SK-N-SH (cell line): ENCODE results near the gene SCYGR1. TPM values are rescaled to one million over a fixed set of nuclear protein-coding genes. Genes with fewer than 3 reads are reported as not detected.

ENCODE experiments used
- CTCF ChIA-PET: fragments of 300-600, 350-600 bp; formaldehyde crosslinking; extraction: SDS; loops from one replicate; lab custom pipeline; 2021; lab: Yijun Ruan, JAX
- POLR2A ChIA-PET: fragments of 350-600 bp; sonication (Branson Sonifier 250); formaldehyde crosslinking; extraction: SDS; loops from one replicate; lab custom pipeline; 2020; ENCODE audit warnings: antibody characterized with exemption, inconsistent platforms; lab: Yijun Ruan, JAX
- DNase-seq: peaks from one replicate; pipeline ENCODE4 v3.0.0; 2012
- H2AFZ ChIP-seq: fragments of 200-600 bp; sonication (generic); 2 replicates; pipeline ENCODE4 v1.8.1; 2016; ENCODE audit warnings: antibody characterized with exemption, mild to moderate bottlenecking, low read depth
- H3F3A ChIP-seq: fragments of 200-600 bp; sonication (generic); replicated peaks from 2 replicates; pipeline ENCODE3; 2016; ENCODE audit warnings: antibody characterized with exemption, mild to moderate bottlenecking; ENCODE audit not compliant: insufficient read depth
- H3K27ac ChIP-seq, 2 experiments: fragments of 200-500 bp in 1 of 2; fragments of 200-600 bp in 1 of 2; sonication (Bioruptor generic) in 1 of 2; sonication (generic), shearing (Covaris generic) in 1 of 2; 2 replicates each; pipeline versions ENCODE4 v1.5.1 to v1.6.1; 2014 to 2016; ENCODE audit warnings: low read depth in 2 of 2, inconsistent platforms in 1 of 2, low read length in 1 of 2, mild to moderate bottlenecking in 1 of 2, mixed read lengths in 1 of 2
- H3K27me3 ChIP-seq: fragments of 200-600 bp; sonication (generic), shearing (Covaris generic); 2 replicates; pipeline ENCODE4 v1.6.1; 2016; ENCODE audit warnings: mixed run types; ENCODE audit not compliant: insufficient read depth
- H3K36me3 ChIP-seq, 2 experiments: fragments of 200-500 bp in 1 of 2; fragments of 200-600 bp in 1 of 2; sonication (Bioruptor generic) in 1 of 2; sonication (generic) in 1 of 2; replicated peaks in 1 of 2; 2 replicates each; pipeline versions ENCODE3 to v1.5.1; 2014 to 2016; ENCODE audit warnings: low read length in 1 of 2, mild to moderate bottlenecking in 1 of 2; ENCODE audit not compliant: insufficient read depth in 2 of 2, control insufficient read depth in 1 of 2
- H3K4me1 ChIP-seq, 2 experiments: fragments of 200-500 bp in 1 of 2; fragments of 200-600 bp in 1 of 2; sonication (Bioruptor generic) in 1 of 2; sonication (generic), shearing (Covaris generic) in 1 of 2; 2 replicates each; pipeline versions ENCODE4 v1.5.1 to v1.6.1; 2014 to 2016; ENCODE audit warnings: low read depth in 1 of 2, low read length in 1 of 2, mixed run types in 1 of 2; ENCODE audit not compliant: insufficient read depth in 2 of 2, control insufficient read depth in 1 of 2
- H3K4me2 ChIP-seq: fragments of 200-600 bp; sonication (generic), shearing (Covaris generic); 2 replicates; pipeline ENCODE4 v1.6.1; 2017; ENCODE audit warnings: mixed run types
- H3K4me3 ChIP-seq, 2 experiments: fragments of 200-500 bp in 1 of 2; fragments of 200-600 bp in 1 of 2; sonication (Bioruptor generic) in 1 of 2; sonication (generic), shearing (Covaris generic) in 1 of 2; 2 replicates each; pipeline versions ENCODE4 v1.5.1 to v1.8.1; 2014 to 2016; ENCODE audit warnings: low read depth in 2 of 2, inconsistent platforms in 1 of 2, low read length in 1 of 2, mild to moderate bottlenecking in 1 of 2, mixed read lengths in 1 of 2, moderate library complexity in 1 of 2
- H3K79me2 ChIP-seq: fragments of 200-600 bp; sonication (generic); 2 replicates; pipeline ENCODE4 v1.8.1; 2017; ENCODE audit warnings: mild to moderate bottlenecking; ENCODE audit not compliant: insufficient read depth
- H3K9ac ChIP-seq: fragments of 200-600 bp; sonication (generic); 2 replicates; pipeline ENCODE4 v1.6.1; 2017; ENCODE audit warnings: mixed run types
- H3K9me2 ChIP-seq: fragments of 200-600 bp; sonication (generic); 2 replicates; pipeline ENCODE4 v1.6.1; 2017; ENCODE audit warnings: mixed run types
- H3K9me3 ChIP-seq: fragments of 200-600 bp; sonication (generic); 2 replicates; pipeline ENCODE4 v1.6.1; 2017; ENCODE audit warnings: mixed run types, mild to moderate bottlenecking, moderate library complexity
- H4K20me1 ChIP-seq: fragments of 200-600 bp; sonication (generic); 2 replicates; pipeline ENCODE4 v1.6.1; 2017; ENCODE audit warnings: mild to moderate bottlenecking, mixed run types; ENCODE audit not compliant: insufficient read depth
- CHD2 ChIP-seq: fragments of 150-350 bp; IDR thresholded peaks from 2 replicates; pipeline ENCODE4 v1.6.1; 2018; ENCODE audit warnings: low read length; ENCODE audit not compliant: partially characterized antibody
- EZH2phosphoT487 ChIP-seq: fragments of 200-600 bp; sonication (generic); IDR thresholded peaks from 2 replicates; pipeline ENCODE4 v1.6.1; 2017; ENCODE audit warnings: low read depth, mixed run types, mild to moderate bottlenecking, antibody characterized with exemption, moderate library complexity, borderline replicate concordance
- FOXM1 ChIP-seq: IDR thresholded peaks from 2 replicates; pipeline ENCODE4 v1.4.0; 2012; ENCODE audit warnings: low read depth, mild to moderate bottlenecking
- POLR2AphosphoS5 ChIP-seq: IDR thresholded peaks from 2 replicates; pipeline ENCODE4 v1.6.1; 2012; ENCODE audit warnings: low read depth, low read length
- RAD21 ChIP-seq: IDR thresholded peaks from 2 replicates; pipeline ENCODE4 v1.6.1; 2012; ENCODE audit warnings: mild to moderate bottlenecking, low read length
- RFX5 ChIP-seq: IDR thresholded peaks from 2 replicates; pipeline ENCODE4 v1.6.1; 2012; ENCODE audit warnings: mild to moderate bottlenecking, improper control_type of control experiment, low read length
- SMC3 ChIP-seq: IDR thresholded peaks from 2 replicates; pipeline ENCODE4 v1.6.1; 2012; ENCODE audit warnings: low read depth, low read length, improper control_type of control experiment
- TAF1 ChIP-seq: IDR thresholded peaks from 2 replicates; pipeline ENCODE4 v1.6.1; 2012; ENCODE audit warnings: low read depth, mild to moderate bottlenecking, low read length, moderate library complexity, borderline replicate concordance
- WGBS: methylation state at CpG from one replicate; pipeline ENCODE4 v1.1.6; 2017; ENCODE audit warnings: low lambda C conversion rate; 5-methylcytosine and 5-hydroxymethylcytosine counted together
- polyA plus RNA-seq, 3 experiments: library from polyadenylated mRNA; depleted of rRNA; stranded (reverse); fragments of >200 nt; gene quantifications; 2 replicates each; pipeline ENCODE4 v1.2.3, GENCODE V29; 2012
- TF ChIP-seq, protein P1 (sequence below): IDR thresholded peaks from 2 replicates; pipeline ENCODE4 v1.6.1; 2012; ENCODE audit warnings: mild to moderate bottlenecking, low read depth, low read length, moderate library complexity
- TF ChIP-seq, protein P2 (sequence below): fragments of 150-350 bp; IDR thresholded peaks from 2 replicates; pipeline ENCODE4 v1.6.1; 2017; ENCODE audit warnings: antibody characterized with exemption, low read length, low read depth, borderline replicate concordance

SCYGR1 gene
- polyA plus RNA-seq, 1 of the 3 experiments (the other 2 are of a cell fraction), result not detected

DNA sequence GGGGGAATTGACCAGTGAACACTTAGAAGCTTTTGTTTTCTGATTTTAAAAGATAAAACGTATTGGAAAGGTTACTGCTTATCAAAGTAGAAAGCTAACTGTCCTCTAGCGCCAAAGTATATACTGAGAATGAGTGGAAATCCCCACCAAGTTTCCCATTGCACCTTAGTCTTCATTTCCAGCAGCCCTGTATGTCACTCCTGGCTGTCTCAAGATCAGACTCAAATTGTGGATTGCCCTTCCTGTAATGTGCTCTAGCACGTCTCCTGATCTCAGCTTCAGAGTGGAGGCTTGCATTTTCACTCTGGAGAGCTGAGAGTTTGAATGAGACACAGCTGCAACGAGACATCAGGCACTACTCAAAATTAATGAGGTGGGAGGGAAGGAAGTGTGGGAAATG, 36.1 kb downstream of the SCYGR1 start (continued):
- TF ChIP-seq, protein P1, sequence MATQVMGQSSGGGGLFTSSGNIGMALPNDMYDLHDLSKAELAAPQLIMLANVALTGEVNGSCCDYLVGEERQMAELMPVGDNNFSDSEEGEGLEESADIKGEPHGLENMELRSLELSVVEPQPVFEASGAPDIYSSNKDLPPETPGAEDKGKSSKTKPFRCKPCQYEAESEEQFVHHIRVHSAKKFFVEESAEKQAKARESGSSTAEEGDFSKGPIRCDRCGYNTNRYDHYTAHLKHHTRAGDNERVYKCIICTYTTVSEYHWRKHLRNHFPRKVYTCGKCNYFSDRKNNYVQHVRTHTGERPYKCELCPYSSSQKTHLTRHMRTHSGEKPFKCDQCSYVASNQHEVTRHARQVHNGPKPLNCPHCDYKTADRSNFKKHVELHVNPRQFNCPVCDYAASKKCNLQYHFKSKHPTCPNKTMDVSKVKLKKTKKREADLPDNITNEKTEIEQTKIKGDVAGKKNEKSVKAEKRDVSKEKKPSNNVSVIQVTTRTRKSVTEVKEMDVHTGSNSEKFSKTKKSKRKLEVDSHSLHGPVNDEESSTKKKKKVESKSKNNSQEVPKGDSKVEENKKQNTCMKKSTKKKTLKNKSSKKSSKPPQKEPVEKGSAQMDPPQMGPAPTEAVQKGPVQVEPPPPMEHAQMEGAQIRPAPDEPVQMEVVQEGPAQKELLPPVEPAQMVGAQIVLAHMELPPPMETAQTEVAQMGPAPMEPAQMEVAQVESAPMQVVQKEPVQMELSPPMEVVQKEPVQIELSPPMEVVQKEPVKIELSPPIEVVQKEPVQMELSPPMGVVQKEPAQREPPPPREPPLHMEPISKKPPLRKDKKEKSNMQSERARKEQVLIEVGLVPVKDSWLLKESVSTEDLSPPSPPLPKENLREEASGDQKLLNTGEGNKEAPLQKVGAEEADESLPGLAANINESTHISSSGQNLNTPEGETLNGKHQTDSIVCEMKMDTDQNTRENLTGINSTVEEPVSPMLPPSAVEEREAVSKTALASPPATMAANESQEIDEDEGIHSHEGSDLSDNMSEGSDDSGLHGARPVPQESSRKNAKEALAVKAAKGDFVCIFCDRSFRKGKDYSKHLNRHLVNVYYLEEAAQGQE, result no peak

DNA sequence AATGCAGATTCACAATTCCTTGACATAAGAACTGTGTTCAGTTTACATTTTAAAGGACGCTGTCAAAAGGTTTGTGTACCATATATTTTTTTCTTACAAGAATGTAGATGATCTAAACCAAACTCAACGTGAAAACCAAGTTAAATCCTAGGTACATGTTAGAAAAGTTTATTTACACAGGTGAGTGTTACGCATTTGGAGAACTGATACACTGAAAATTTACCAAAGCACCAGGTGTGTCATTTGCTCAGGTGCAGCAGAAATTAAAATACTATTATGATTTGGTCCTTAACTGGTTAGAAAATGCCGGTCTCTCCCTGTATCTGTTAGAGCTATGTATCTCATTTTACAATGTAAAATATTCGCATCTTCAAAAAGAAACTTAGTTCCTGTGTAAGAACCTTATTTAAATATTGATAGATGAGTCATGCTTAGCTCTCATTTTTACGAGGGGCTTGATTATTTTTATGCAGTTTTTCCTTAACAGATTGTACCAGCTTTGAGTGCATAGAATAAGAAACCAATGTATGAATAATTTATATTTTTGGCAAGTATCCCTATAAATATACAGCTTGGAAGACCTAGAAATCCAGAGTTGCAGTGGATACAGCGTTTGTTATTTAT, 37.6 kb downstream of the SCYGR1 start:
- POLR2A ChIA-PET, result no interaction called here
- H3K9me3 ChIP-seq, result no peaks in the 10 kb centered on the region
- peaks cover 29 to 77% of the 10 kb centered on the region in 2 experiments for H3K36me3 ChIP-seq
- WGBS, result 92% methylated on average over 7 of the region's 7 CpGs
- no peak overlapping the region for H3K4me3 ChIP-seq
- H4K20me1 ChIP-seq, result no peaks in the 10 kb centered on the region
- no peaks in the 10 kb centered on the region for H3K79me2 ChIP-seq
- no peak for DNase-seq
- H2AFZ ChIP-seq, result no peak overlapping the region
- H3K27me3 ChIP-seq, result no peaks in the 10 kb centered on the region
- H3K4me1 ChIP-seq, result no peaks in the 10 kb centered on the region
- CTCF ChIA-PET, result no interaction called here
- no peak overlapping the region for H3K9ac ChIP-seq
- H3K4me2 ChIP-seq, result no peak overlapping the region
- TF ChIP-seq, protein P2, sequence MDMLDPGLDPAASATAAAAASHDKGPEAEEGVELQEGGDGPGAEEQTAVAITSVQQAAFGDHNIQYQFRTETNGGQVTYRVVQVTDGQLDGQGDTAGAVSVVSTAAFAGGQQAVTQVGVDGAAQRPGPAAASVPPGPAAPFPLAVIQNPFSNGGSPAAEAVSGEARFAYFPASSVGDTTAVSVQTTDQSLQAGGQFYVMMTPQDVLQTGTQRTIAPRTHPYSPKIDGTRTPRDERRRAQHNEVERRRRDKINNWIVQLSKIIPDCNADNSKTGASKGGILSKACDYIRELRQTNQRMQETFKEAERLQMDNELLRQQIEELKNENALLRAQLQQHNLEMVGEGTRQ, result no peak
- TF ChIP-seq EZH2phosphoT487 (no peak), SMC3 (no peak), TAF1 (no peak)
- H3K27ac ChIP-seq, result no peak overlapping the region
- no peaks in the 10 kb centered on the region for H3K9me2 ChIP-seq
- no peaks in the 10 kb centered on the region for H3F3A ChIP-seq

DNA sequence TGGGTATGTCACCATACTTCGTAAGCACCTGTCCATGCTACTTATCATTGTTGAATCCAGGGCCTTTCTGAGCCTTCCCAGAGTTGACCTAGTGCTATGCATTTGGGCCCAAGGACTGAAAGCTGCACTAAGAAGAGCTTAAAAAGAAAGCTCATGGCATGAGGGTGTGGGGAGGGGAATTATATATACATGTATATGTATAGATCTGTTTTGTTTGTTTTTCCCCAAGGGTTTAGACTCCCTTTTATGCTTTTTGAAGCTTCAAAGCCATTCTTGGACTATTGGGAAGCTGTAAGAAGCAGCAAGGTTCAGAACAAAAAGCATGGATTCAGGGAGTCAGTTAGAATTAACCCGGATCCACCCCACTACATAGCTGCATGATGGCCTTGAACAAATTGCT, 39.4 kb downstream of the SCYGR1 start:
- CTCF ChIA-PET, result interaction anchor here (1.1 to 2.5 kb wide), 2 partner anchors 14 to 19 kb away, joined by 3 to 8 read pairs; no protein-coding TSS in a partner anchor
- WGBS, result 100% methylated on average over 2 of the region's 2 CpGs

More for the DNA sequence above, 39.4 kb downstream of the SCYGR1 start:
- Histone ChIP-seq H4K20me1 (no peaks in the 10 kb centered on the region), H3K4me2 (no peak overlapping the region), H3K79me2 (no peaks in the 10 kb centered on the region), H3K9me3 (no peaks in the 10 kb centered on the region), H3K27ac (no peak overlapping the region), H3K27me3 (no peaks in the 10 kb centered on the region), H3K9me2 (no peaks in the 10 kb centered on the region), H3K4me3 (no peak overlapping the region), H2AFZ (no peak overlapping the region), H3F3A (no peaks in the 10 kb centered on the region)
- DNase-seq, result no peak
- POLR2A ChIA-PET, result no interaction called here
- no peak for TF ChIP-seq RFX5
- TF ChIP-seq, protein P1, result no peak
- no peak for TF ChIP-seq POLR2AphosphoS5
- TF ChIP-seq FOXM1, result no peak
- no peak for TF ChIP-seq CHD2
- no peak for TF ChIP-seq RAD21
- TF ChIP-seq, all 33 proteins: peak for 0
- peaks cover 44 to 78% of the 10 kb centered on the region in 2 experiments for H3K36me3 ChIP-seq
- no peaks in the 10 kb centered on the region for H3K4me1 ChIP-seq
- H3K9ac ChIP-seq, result no peak overlapping the region
